Fibroblast of upper back skin (primary cell): ENCODE results near the gene CLEC2D.
"Not testable (repeated sequence)": the region's sequence is repeated elsewhere in the genome, so short reads cannot be mapped to it uniquely, and the experiment has no call there.

Source experiments
- DNase-seq: peaks from one replicate; pipeline ENCODE4 v3.0.0-alpha.2; 2013

The CLEC2D gene

DNA sequence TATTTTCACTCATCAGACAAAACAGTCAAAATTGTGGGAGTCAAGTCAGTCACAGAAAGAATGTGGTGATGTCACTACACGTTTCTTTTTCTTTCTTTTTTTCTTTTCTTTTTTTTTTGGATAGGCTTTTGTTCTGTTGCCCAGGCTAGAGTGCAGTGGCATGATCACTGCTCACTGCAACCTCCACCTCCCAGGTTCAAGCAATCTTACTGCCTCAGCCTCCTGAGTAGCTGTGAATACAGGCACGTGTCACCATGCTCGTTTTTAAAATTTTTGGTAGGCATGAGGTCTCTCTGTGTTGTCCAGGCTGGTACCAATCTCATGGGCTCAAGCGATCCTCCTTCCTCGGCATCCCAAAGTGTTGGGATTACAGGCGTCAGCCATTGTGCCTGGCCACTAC is 61.1 kb downstream of the CLEC2D start:
- no peak for DNase-seq

DNA sequence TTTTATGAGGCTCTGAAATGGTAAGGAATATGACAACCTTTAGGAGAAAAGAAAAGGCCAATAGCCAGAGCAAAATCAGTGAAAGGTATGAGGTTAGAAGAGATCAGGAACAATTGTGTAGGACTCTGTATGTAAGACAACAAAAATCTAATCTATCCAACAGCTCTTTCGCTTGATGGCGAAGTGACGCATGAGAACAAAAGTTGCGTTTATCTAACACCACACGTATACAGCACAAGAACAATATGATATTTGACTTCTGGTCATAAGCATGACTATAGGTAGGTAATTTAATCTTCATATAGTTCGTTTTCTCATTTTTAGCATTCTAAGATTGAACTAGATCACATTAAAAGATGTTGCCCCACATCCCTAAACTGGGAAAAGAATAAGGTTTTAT is 61.9 kb downstream of the CLEC2D start:
- DNase-seq = no peak

DNA sequence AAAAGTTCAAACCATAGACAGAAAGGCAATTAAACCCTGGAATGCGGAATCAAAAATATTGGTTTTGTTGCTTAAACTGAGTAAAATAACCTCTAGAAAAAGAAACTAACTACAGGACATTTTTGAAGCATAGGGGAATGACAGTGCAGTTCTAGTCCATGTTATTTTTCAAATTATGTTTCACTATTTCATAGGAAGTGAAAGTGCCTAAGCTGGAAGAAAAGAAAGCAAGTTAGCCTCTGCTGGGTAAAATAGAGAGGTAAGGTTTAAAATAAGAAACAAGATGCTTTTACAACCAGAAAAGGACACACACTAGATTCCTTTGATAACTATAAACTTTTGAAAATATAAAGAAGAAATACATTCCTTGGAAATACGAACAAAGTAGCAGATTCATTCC is 62.3 kb downstream of the CLEC2D start:
- no peak for DNase-seq

DNA sequence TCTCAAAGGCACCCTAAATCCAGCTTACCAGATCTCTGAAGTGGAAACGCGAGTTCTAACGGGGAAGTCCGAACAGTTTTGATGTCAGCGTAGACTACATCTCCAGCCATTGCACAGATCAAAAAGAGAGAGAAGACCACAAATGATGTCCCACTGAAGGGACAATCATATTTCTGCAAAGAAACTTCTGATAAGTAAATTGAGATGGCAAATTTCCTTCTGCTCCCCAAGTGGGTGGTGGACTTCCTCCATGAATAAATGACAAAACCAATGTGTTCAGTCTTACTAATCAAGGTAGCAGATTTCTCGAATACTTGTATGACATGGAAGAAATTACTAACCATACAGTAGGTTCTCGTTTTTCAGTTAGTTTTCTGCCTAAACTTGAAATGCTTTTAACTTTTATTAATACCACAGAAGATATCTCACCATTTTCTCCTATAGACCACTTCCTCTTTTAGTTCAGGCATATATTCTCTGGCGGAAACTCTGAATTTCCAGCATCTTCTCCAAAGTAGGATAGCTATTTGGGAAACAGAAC is 63.5 kb downstream of the CLEC2D start, which contains the start of gene CLECL1:
CLECL1 (minus strand) TSS at position 177 of the 541 bp plus-strand sequence.
- DNase-seq = no peak

DNA sequence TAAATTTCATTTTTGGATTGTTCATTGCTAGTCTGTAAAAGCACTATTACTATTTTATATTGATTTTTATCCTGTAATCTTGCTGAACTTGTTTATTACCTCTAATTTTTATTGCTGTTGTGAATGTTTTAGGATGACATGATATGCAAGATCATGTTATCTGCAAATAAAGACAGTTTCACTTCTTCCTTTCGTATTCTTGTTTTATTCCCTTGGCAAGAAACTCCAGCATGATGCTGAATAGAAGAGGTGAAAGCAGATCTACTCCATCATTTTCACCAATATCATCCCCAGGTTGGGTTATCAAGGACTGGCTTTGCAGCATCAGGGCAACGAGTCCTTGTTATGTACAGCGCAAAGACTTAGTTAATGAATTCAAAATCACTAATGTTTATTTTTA is 66.1 kb downstream of the CLEC2D start:
- DNase-seq = no peak

DNA sequence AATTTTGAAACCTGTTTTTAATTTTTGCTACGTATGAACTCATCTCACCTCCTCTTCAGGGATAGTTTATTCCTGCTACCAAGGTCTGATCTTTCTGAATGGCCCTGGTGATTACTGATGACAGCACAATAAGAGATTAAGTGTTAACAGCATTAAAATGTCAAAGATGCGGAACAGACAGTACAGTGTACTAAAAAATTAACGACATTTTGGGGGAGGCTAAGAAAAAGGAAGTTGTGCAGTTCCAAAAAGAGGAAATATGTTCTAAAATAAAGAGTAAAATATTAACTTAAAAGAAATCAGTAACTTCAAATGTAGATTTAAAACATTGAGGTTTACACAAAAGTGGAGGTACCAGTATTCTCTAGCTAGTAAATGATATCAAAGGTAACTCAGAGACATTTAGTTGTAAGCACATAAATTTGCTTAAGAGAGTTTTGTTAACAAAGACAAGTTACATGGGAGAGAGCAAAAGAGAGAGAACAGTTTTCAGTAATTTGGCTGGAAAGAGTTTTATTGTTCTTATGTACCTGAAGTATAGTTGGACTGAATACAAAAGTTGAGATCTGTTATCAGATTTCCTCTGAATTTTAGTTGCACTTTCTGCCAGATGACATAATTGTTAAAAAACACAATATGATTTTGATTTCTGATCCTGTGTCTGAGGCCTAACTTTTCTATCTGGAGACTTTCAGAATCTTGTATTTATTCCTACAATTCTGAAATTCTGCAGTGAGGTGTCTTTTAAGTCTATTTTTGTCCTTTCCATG is 67.6 kb downstream of the CLEC2D start:
- DNase-seq = no peak

DNA sequence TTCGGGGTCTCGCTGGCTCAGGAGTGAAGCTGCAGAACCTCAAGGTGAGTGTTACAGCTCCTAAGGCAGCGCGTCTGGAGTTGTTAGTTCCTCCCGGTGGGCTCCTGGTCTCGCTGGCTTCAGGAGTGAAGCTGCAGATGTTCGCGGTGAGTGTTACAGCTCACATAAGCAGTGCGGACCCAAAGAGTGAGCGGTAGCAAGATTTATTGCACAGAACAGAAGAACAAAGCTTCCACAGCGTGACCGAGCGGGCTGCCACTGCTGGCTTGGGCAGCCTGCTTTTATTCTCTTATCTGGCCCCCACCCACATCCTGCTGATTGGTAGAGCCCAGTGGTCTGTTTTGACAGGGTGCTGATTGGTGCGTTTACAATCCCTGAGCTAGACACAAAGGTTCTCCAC is 69.4 kb downstream of the CLEC2D start:
- not testable (repeated sequence) for DNase-seq

DNA sequence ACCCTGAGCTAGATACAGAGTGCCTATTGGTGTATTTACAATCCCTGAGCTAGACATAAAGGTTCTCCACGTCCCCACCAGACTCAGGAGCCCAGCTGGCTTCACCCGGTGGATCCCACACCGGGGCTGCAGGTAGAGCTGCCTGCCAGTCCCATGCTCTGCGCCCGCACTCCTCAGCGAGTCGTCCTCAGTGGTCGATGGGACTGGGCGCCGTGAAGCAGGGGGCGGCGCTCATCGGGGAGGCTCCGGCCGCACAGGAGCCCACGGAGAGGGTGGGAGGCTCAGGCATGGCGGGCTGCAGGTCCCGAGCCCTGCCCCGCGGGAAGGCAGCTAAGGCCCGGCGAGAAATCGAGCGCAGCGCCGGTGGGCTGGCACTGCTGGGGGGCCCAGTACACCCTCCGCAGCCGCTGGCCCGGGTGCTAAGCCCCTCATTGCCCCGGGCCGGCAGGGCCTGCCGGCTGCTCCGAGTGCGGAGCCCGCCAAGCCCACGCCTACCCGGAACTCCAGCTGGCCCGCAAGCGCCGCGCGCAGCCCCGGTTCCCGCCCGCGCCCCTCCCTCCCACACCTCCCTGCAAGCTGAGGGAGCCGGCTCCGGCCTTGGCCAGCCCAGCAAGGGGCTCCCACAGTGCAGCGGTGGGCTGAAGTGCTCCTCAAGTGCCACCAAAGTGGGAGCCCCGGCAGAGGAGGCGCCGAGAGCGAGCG is 70.0 kb downstream of the CLEC2D start:
- not testable (repeated sequence) for DNase-seq

DNA sequence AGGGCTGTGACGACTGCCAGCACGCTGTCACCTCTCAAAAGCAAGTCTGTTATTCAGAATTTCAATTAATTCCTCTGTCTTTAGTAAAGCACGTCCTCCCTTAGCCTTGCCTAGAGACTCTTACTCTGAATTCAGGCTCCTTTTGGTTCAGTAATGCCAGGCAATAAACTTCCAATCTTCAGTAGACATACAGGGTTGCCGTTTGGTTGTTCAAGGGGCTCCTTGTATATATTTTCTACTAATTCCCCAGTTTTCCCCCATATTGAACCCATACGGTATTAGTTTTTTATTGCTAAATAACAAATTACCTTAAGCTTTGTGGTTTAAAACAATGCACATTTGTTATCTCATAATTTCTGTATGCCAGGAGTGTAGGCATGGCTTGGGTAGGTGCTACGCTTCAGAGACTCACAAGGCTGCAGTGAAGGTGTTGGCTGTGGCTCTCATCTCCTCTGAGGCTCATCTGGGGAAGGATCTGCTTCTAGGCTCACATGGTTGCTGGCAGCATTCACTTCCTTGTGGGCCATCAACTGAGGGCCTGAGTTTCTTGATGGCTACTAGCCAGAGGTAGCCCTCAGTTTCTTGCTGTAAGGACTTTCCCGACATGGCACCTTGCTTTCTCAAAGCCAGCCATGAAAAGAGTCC is 70.7 kb downstream of the CLEC2D start:
- DNase-seq = no peak

DNA sequence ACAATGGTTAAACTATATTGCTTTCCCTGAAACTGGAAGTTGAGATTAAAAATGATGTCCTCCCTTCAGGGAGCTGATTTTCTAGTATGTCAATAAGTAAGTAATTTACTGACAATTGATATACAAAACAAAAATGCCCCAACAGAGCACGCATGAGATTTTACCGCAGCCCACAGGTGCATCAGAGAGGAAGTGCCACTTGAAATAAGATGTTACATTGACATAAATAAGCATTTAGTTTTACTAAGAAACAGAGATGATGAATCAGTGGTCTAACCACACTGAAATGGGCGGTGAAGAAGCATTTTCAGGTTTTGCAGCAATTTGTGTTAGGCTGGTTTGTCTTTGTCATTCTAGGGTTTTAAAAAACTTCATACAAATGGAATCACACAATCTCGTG is 72.2 kb downstream of the CLEC2D start:
- no peak for DNase-seq

DNA sequence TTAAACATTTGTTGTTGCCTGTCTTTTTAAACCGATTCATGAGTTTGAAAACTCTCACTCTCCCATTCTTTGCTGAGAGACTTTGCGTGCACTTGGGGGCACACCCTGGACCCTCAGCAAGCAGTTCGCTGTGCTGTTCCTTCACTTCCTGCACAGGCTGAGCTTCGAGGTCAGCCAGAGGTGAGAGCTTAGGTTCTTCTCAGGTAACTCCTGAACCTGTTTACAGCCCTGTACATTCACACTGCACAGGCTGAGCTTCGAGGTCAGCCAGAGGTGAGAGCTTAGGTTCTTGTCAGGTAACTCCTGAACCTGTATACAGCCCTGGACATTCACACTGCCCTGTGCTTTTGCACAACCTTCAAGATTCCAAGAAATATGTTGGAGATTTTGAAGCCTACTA is 73.1 kb downstream of the CLEC2D start:
- no peak for DNase-seq

DNA sequence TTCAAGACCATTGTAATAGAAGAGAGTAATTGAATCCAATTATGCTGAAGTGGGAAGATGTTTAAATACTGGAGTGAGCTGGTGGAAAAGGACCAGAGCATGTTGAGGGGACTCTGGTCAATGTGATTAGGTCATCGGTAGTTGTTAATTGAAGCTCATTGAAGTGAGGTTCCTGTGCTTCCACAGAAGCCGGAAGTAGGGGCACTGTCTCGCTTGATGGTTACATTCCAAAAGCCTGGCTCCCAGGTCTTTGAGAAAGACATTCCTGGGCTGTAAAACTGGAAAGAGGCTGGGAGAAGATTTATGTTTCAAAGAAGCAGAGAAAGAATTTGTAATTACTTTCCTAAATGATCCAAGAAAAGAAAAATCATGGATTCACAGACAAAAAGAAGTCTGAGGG is 75.7 kb downstream of the CLEC2D start:
- no peak for DNase-seq
